CD4-positive, alpha-beta T cell (primary cell): Measurements from ENCODE around the gene PTX4. TPM values are rescaled to one million over a fixed set of nuclear protein-coding genes. Genes with fewer than 3 reads are reported as not detected.

Source experiments
- ATAC-seq: fragments of 200-7000 bp; cut with Tn5 transposase; one replicate; pipeline ENCODE4 v1.10.0; 2022; ENCODE audit warnings: mild to moderate bottlenecking; ENCODE audit not compliant: poor library complexity
- CTCF ChIA-PET: fragments of 350-600 bp; sonication (Branson Sonifier 250); formaldehyde crosslinking; loops from one replicate; lab custom pipeline; 2021; ENCODE audit warnings: antibody characterized with exemption, inconsistent platforms; lab: Charles Lee
- POLR2A ChIA-PET: fragments of 350-600 bp; sonication (Branson Sonifier 250); formaldehyde crosslinking; loops from one replicate; lab custom pipeline; 2021; ENCODE audit warnings: antibody characterized with exemption, inconsistent platforms; lab: Charles Lee
- DNase-seq, 14 experiments: peaks; one replicate each; pipeline ENCODE4 v3.0.0-alpha.2; 2013 to 2020; ENCODE audit warnings: mixed read lengths in 2 of 14
- H3K27ac ChIP-seq, 2 donors: one replicate each; pipeline versions ENCODE4 v1.5.1 to v1.7.0; 2013; ENCODE audit warnings: low read length in 2 of 2, low read depth in 1 of 2, mild to moderate bottlenecking in 1 of 2
- H3K27me3 ChIP-seq, 2 experiments: 1 replicate in 1 of 2; 2 replicates in 1 of 2; pipeline versions ENCODE4 v1.6.1 to v1.7.0; 2013; ENCODE audit warnings: low read length in 2 of 2, control low read depth in 1 of 2, mild to moderate bottlenecking in 1 of 2, moderate library complexity in 1 of 2; ENCODE audit not compliant: insufficient read depth in 2 of 2, control insufficient read depth in 1 of 2
- H3K36me3 ChIP-seq: one replicate; pipeline ENCODE4 v1.6.1; 2013; ENCODE audit warnings: low read length, control low read depth; ENCODE audit not compliant: insufficient read depth
- H3K4me1 ChIP-seq: one replicate; pipeline ENCODE4 v1.6.1; 2013; ENCODE audit warnings: low read length, control low read depth; ENCODE audit not compliant: insufficient read depth
- H3K4me3 ChIP-seq: one replicate; pipeline ENCODE4 v1.5.1; 2013; ENCODE audit warnings: mild to moderate bottlenecking, low read length, moderate library complexity
- H3K9me3 ChIP-seq, 2 experiments: 1 replicate in 1 of 2; 2 replicates in 1 of 2; pipeline versions ENCODE4 v1.6.1 to v1.7.0; 2013; ENCODE audit warnings: low read length in 2 of 2, mild to moderate bottlenecking in 2 of 2, control low read depth in 1 of 2, moderate library complexity in 1 of 2; ENCODE audit not compliant: control insufficient read depth in 1 of 2, insufficient read depth in 1 of 2
- H3K27ac Mint-ChIP-seq: one replicate; pipeline ENCODE4 v1.8.0; 2020; ENCODE audit warnings: mixed read lengths
- H3K27me3 Mint-ChIP-seq: one replicate; pipeline ENCODE4 v1.8.0; 2021; ENCODE audit warnings: mixed read lengths
- H3K36me3 Mint-ChIP-seq: one replicate; pipeline ENCODE4 v1.8.0; 2021; ENCODE audit warnings: low read depth, mixed read lengths
- H3K4me1 Mint-ChIP-seq: one replicate; pipeline ENCODE4 v1.8.0; 2021; ENCODE audit warnings: low read depth, mixed read lengths
- H3K4me3 Mint-ChIP-seq: one replicate; pipeline ENCODE4 v1.8.0; 2020; ENCODE audit warnings: mild to moderate bottlenecking, mixed read lengths
- H3K9me3 Mint-ChIP-seq: one replicate; pipeline ENCODE4 v1.8.0; 2020; ENCODE audit warnings: mixed read lengths
- CTCF ChIP-seq: fragments of 200-600 bp; IDR thresholded peaks from one replicate; pipeline ENCODE4 v1.8.0; 2022; ENCODE audit warnings: antibody characterized with exemption, mild to moderate bottlenecking
- intact Hi-C, 2 experiments: fragments of 100-400 bp; cut with DNase I in 1 of 2; cut with micrococcal nuclease in 1 of 2; formaldehyde crosslinking; loops; one replicate each; pipeline versions ENCODE4 v1.15.1 to v1.9.0; 2023 to 2025; cut with DNase I, micrococcal nuclease
- total RNA-seq, 174 experiments: library from RNA in 2 of 174; stranded (reverse) in 2 of 174; gene quantifications; one replicate each; pipeline ENCODE4 v1.2.3 and lab custom pipeline; 2021 to 2026

PTX4 gene
- total RNA-seq, 2 experiments from 2014 or later, result not detected

- Mint-ChIP-seq H3K9me3 (no peaks in the 10 kb centered on the region), H3K4me1 (peaks cover 59% of the 10 kb centered on the region), H3K36me3 (peaks cover 17% of the 10 kb centered on the region), H3K4me3 (no peak overlapping the region), H3K27me3 (no peaks in the 10 kb centered on the region), H3K27ac (peak overlapping the region; percentile 63)
- H3K4me3 ChIP-seq, result no peak overlapping the region
- no peaks in the 10 kb centered on the region for H3K9me3 ChIP-seq
- no peaks in the 10 kb centered on the region for H3K27me3 ChIP-seq
- ChIA-PET CTCF (no interaction called here), POLR2A (no interaction called here)
- TF ChIP-seq CTCF, result no peak
- no peak for ATAC-seq
- peaks cover 64% of the 10 kb centered on the region for H3K4me1 ChIP-seq
- intact Hi-C loops, result loop anchor here in 1 of 2 experiments (10.0 kb wide), 1 partner anchor 56 kb away; the partner anchor contains the start of gene CLCN7
- no peak overlapping the region for H3K27ac ChIP-seq
- H3K36me3 ChIP-seq, result peaks cover 2% of the 10 kb centered on the region
- DNase-seq, result no peak
These were observed 41.7 kb upstream of the PTX4 start for GRCh38 chr16:1530349-1530882.

- Histone ChIP-seq H3K4me1 (peaks cover 70% of the 10 kb centered on the region), H3K27me3 (no peaks in the 10 kb centered on the region), H3K36me3 (no peaks in the 10 kb centered on the region), H3K4me3 (no peak overlapping the region), H3K27ac (no peak overlapping the region), H3K9me3 (no peaks in the 10 kb centered on the region)
- Mint-ChIP-seq H3K4me3 (peak overlapping the region; percentile 61), H3K27ac (peak overlapping the region; percentile 63), H3K36me3 (peaks cover 5% of the 10 kb centered on the region), H3K9me3 (no peaks in the 10 kb centered on the region), H3K27me3 (no peaks in the 10 kb centered on the region), H3K4me1 (peaks cover 52% of the 10 kb centered on the region)
- ATAC-seq (no peak), DNase-seq (no peak)
- ChIA-PET POLR2A (no interaction called here), CTCF (no interaction called here)
- intact Hi-C loops, result loop anchor here in 1 of 2 experiments (5.0 kb wide), 1 partner anchor 37 kb away; the partner anchor contains the start of gene TELO2
- no peak for TF ChIP-seq CTCF
These were observed 40.3 kb upstream of the PTX4 start for GRCh38 chr16:1528921-1529537.

GRCh38 chr16:1527836-1528811 lies 39.4 kb upstream of the PTX4 start:
- DNase-seq (no peak), ATAC-seq (no peak)
- intact Hi-C loops, result loop anchor here in 1 of 2 experiments (5.0 kb wide), 1 partner anchor 36 kb away; the partner anchor contains the start of gene TELO2
- peaks cover 67% of the 10 kb centered on the region for H3K4me1 ChIP-seq
- no peaks in the 10 kb centered on the region for H3K9me3 ChIP-seq
- ChIA-PET CTCF (no interaction called here), POLR2A (interaction anchor here (1.1 kb wide), 2 partner anchors 8 to 10 kb away, joined by 3 to 4 read pairs; no protein-coding TSS in a partner anchor)
- H3K36me3 ChIP-seq, result no peaks in the 10 kb centered on the region
- no peak for TF ChIP-seq CTCF
- H3K4me1 Mint-ChIP-seq, result peaks cover 47% of the 10 kb centered on the region
- peak overlapping the region; percentile 48 to 71 for H3K27ac ChIP-seq
- no peak overlapping the region for H3K4me3 Mint-ChIP-seq
- H3K27ac Mint-ChIP-seq, result peak overlapping the region; percentile 80
- H3K27me3 ChIP-seq, result no peaks in the 10 kb centered on the region
- H3K4me3 ChIP-seq, result no peak overlapping the region
- H3K27me3 Mint-ChIP-seq, result no peaks in the 10 kb centered on the region
- H3K9me3 Mint-ChIP-seq, result no peaks in the 10 kb centered on the region
- H3K36me3 Mint-ChIP-seq, result no peaks in the 10 kb centered on the region
